ENCODE data around the gene CIAPIN1.

The CIAPIN1 gene

DNA sequence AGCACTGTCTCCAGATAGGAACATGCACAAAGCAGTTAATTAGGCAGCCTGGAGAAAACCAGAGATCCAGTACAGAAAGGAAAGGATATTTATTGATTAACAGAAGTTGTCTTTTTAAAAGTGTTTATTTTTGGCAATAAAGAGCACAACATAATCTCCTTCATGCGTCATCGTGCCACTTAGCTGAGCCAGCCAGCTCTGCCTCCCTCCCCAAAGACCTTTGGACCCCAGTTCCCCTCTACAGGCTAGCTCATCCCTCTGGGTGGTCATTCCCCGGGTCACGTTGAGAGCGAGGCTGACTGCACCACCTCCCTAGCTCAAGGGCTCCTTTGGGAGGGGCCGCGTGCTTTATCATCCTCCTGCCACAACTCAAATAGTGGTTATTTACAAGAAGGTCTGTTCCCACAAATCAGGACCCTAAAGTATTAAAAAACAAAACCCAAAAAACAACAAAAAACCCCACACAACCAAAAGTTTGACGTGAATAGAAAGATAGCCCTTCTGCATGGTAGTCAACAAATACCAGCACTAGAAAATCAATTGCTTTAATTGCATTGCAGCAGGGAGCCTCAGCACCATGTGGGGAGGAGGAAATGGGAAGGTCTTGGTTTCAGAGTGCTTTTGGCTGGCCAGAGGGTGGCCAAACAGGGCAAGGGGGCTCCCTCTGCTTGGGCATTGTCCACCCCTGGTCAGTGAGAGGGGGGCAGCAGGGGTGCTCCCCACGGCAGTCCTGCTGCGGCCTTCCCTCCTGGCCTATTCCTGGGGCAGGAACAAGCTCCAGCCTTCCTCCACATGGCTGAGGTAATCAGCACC, 24.9 kb upstream of the CIAPIN1 start:
- Histone ChIP-seq H3K79me2 (ENCODE audit: insufficient read depth, low read length) (no peaks in the 10 kb centered on the region), H3K9ac (ENCODE audit: low read length) (no peak overlapping the region), H4K20me1 (ENCODE audit: low read depth, low read length) (no peaks in the 10 kb centered on the region), H3K9me3 (ENCODE audit: insufficient read depth, low read length) (no peaks in the 10 kb centered on the region), H3F3A (ENCODE audit: insufficient read depth) (peaks cover 4% of the 10 kb centered on the region; the same call in 1 of the 2 replicates), H2AFZ (ENCODE audit: low read depth, low read length, severe bottlenecking) (no peak overlapping the region), H3K27me3 (ENCODE audit: low read length) (no peaks in the 10 kb centered on the region), H3K4me3 (ENCODE audit: insufficient read depth, low read length, poor library complexity, severe bottlenecking) (no peak overlapping the region), H3K36me3 (ENCODE audit: low read length) (peaks cover 4% of the 10 kb centered on the region; the same call in 1 of the 2 replicates), H3K4me2 (ENCODE audit: low read depth, low read length, poor library complexity, severe bottlenecking) (no peak overlapping the region), H3K9me2 (replicated peaks; ENCODE audit: insufficient read depth, low read length) (no peaks in the 10 kb centered on the region), H3K27ac (ENCODE audit: low read depth, low read length) (no peak overlapping the region)
- no peak for TF ChIP-seq EZH2phosphoT487 (conservative IDR thresholded peaks at IDR 0.05; ENCODE audit: low read length)
- TF ChIP-seq CTCF (IDR thresholded peaks at IDR 0.05; ENCODE audit: insufficient read depth, low read length, poor library complexity, severe bottlenecking), result no peak

- Histone ChIP-seq H3K27me3 (ENCODE audit: low read length) (no peaks in the 10 kb centered on the region), H4K20me1 (ENCODE audit: low read depth, low read length) (no peaks in the 10 kb centered on the region), H3K9ac (ENCODE audit: low read length) (no peak overlapping the region), H3K9me2 (replicated peaks; ENCODE audit: insufficient read depth, low read length) (no peaks in the 10 kb centered on the region), H2AFZ (ENCODE audit: low read depth, low read length, severe bottlenecking) (no peak overlapping the region), H3K36me3 (ENCODE audit: low read length) (peaks cover 4% of the 10 kb centered on the region; the same call in 1 of the 2 replicates), H3K79me2 (ENCODE audit: insufficient read depth, low read length) (no peaks in the 10 kb centered on the region), H3K27ac (ENCODE audit: low read depth, low read length) (no peak overlapping the region), H3K4me3 (ENCODE audit: insufficient read depth, low read length, poor library complexity, severe bottlenecking) (no peak overlapping the region), H3K9me3 (ENCODE audit: insufficient read depth, low read length) (no peaks in the 10 kb centered on the region), H3K4me2 (ENCODE audit: low read depth, low read length, poor library complexity, severe bottlenecking) (no peak overlapping the region), H3F3A (ENCODE audit: insufficient read depth) (peaks cover 4% of the 10 kb centered on the region; the same call in 1 of the 2 replicates)
- TF ChIP-seq CTCF (IDR thresholded peaks at IDR 0.05; ENCODE audit: insufficient read depth, low read length, poor library complexity, severe bottlenecking) (no peak), EZH2phosphoT487 (conservative IDR thresholded peaks at IDR 0.05; ENCODE audit: low read length) (no peak)
These were observed 24.0 kb upstream of the CIAPIN1 start for GRCh38 chr16:57471209-57471608.

DNA sequence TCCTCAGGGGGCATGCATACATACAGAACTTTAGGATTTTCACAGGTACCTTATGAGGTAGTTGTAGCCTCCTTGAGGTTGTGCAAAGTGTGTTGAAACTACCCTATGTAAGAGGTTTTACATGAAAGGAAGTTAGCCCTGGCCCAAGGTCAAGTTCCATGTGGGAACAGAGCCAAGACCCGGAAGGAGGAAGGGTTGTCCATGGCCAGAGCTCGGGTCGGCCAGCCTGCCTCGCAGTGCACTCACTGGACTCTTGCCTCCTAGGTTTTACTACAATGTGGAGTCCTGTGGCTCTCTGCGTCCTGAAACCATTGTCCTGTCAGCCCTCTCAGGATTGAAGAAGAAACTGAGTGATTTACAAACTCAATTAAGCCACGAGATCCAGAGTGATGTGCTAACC, 23.5 kb upstream of the CIAPIN1 start:
- peaks cover 4% of the 10 kb centered on the region; the same call in 1 of the 2 replicates for H3K36me3 ChIP-seq (ENCODE audit: low read length)
- no peaks in the 10 kb centered on the region for H3K79me2 ChIP-seq (ENCODE audit: insufficient read depth, low read length)
- no peaks in the 10 kb centered on the region for H3K27me3 ChIP-seq (ENCODE audit: low read length)
- no peak overlapping the region for H2AFZ ChIP-seq (ENCODE audit: low read depth, low read length, severe bottlenecking)
- H3K4me2 ChIP-seq (ENCODE audit: low read depth, low read length, poor library complexity, severe bottlenecking), result no peak overlapping the region
- no peak overlapping the region for H3K9ac ChIP-seq (ENCODE audit: low read length)
- no peaks in the 10 kb centered on the region for H3K9me3 ChIP-seq (ENCODE audit: insufficient read depth, low read length)
- H3K9me2 ChIP-seq (replicated peaks; ENCODE audit: insufficient read depth, low read length), result no peaks in the 10 kb centered on the region
- no peak overlapping the region for H3K4me3 ChIP-seq (ENCODE audit: insufficient read depth, low read length, poor library complexity, severe bottlenecking)
- no peak for TF ChIP-seq EZH2phosphoT487 (conservative IDR thresholded peaks at IDR 0.05; ENCODE audit: low read length)
- TF ChIP-seq CTCF (IDR thresholded peaks at IDR 0.05; ENCODE audit: insufficient read depth, low read length, poor library complexity, severe bottlenecking), result no peak
- H3F3A ChIP-seq (ENCODE audit: insufficient read depth), result peaks cover 4% of the 10 kb centered on the region; the same call in 1 of the 2 replicates
- no peaks in the 10 kb centered on the region for H4K20me1 ChIP-seq (ENCODE audit: low read depth, low read length)
- H3K27ac ChIP-seq (ENCODE audit: low read depth, low read length), result no peak overlapping the region
